ENCODE data around the gene ISCA2. TPM values are rescaled to one million over a fixed set of nuclear protein-coding genes. Genes with fewer than 3 reads are reported as not detected.
"Not testable (repeated sequence)": the region's sequence is repeated elsewhere in the genome, so short reads cannot be mapped to it uniquely, and the experiment has no call there.

ISCA2 gene, protein sequence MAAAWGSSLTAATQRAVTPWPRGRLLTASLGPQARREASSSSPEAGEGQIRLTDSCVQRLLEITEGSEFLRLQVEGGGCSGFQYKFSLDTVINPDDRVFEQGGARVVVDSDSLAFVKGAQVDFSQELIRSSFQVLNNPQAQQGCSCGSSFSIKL
- 10 to 100 TPM; 20.3 to 28.5 TPM for total RNA-seq

DNA sequence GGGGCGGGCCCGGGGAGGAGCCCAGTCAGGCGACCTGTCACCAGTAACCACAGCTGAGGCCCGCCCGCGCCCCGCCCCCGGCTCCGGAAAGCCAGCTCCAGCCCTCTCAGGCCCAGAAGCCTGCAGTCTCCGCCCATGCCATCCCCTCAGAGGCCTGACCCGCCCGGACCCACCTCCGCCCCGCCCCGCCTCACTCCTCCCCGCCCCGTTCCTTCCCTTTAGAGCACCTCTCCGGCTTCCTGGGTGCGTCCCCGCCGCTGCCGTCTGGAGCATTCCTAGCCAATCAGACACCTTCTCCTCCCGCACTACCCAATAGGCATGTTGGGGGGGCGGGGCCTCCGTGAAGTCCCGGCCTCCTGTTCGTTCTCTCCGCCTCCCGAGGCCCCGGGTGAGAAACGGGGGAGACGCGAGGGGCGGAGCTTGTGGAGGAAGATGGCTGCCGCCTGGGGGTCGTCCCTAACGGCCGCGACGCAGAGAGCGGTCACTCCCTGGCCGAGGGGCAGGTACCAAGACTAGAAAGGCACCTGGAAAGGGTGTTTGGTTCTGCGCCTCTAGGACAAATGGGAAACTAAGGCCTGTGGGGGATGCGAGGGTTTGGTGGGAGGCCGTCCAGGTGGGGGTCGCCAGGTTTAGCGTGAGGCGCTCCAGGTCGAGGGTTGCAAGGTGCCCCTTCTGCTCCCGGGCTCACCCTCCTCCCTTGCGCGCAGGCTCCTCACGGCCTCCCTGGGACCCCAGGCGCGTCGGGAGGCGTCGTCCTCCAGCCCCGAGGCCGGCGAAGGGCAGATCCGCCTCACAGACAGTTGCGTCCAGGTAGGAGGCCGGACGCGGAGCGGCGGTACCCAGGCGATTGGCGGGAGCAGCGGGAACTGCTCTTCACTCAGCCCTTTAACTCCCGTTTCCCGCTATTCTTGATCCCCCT is at the start of gene ISCA2:
Gene ISCA2, plus strand, starts transcription at position 423 of the 919 bp plus-strand sequence. Its CDS starts 10 bp downstream, at position 433.
- Mint-ChIP-seq H3K27me3 (no peaks in the 10 kb centered on the region), H3K9me3 (no peaks in the 10 kb centered on the region)
- ATAC-seq (replicated peaks) = peak; percentile 95

DNA sequence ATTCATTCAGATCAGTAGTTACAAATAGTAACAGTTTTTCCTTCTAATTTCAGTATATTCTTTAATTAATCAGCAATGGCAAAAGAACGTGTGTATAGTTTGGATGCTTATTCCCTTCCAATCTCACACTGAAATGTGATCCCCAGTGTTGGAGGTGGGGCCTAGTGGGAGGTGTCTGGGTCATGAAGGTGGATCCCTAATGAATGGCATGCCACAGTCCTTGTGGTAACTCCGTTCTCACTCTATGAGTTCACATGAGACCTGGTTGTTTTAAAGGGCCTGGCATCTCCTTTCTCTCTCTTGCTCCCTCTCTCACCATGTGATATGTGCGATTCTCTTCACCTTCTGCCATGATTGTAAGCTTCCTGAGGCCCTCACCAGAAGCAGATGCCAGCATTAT is 48.7 kb upstream of the ISCA2 start:
- Mint-ChIP-seq H3K4me1 (no peaks in the 10 kb centered on the region), H3K36me3 (ENCODE audit: low read depth) (no peaks in the 10 kb centered on the region), H3K9me3 (no peaks in the 10 kb centered on the region), H3K27me3 (peaks cover 6% of the 10 kb centered on the region), H3K27ac (no peak overlapping the region), H3K4me3 (no peak overlapping the region)
- ATAC-seq (replicated peaks) = no peak

More for the DNA sequence above, at the start of gene ISCA2:
- Mint-ChIP-seq H3K27ac (peak within 1 kb of the TSS; percentile 90), H3K36me3 (ENCODE audit: low read depth) (peaks cover 13% of the 10 kb centered on the region), H3K4me1 (peaks cover 9% of the 10 kb centered on the region), H3K4me3 (no peak within 1 kb of the TSS)

DNA sequence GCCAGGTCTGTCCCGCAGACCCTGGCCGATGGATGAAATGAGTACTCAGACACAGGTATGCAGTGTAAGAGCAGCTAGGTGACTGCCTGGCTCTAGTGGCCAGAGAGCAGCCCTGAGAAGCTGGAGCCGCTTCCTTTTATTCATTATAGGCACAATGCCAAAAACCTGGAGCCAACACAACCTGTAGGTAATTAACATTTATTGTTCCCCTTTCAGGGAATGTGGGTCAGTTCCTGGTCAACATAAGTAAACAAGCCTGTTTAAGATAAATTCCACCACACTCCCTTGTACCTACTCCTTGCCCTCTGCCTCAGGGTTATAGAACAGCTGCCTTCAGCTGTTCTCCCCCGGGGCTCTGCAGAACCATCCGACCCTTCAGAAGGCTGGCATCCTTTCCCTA is 39.2 kb upstream of the ISCA2 start:
- H3K4me3 Mint-ChIP-seq; H3K4me1 Mint-ChIP-seq; H3K36me3 Mint-ChIP-seq (ENCODE audit: low read depth); H3K9me3 Mint-ChIP-seq; H3K27me3 Mint-ChIP-seq; H3K27ac Mint-ChIP-seq; ATAC-seq (replicated peaks): not testable (repeated sequence)

DNA sequence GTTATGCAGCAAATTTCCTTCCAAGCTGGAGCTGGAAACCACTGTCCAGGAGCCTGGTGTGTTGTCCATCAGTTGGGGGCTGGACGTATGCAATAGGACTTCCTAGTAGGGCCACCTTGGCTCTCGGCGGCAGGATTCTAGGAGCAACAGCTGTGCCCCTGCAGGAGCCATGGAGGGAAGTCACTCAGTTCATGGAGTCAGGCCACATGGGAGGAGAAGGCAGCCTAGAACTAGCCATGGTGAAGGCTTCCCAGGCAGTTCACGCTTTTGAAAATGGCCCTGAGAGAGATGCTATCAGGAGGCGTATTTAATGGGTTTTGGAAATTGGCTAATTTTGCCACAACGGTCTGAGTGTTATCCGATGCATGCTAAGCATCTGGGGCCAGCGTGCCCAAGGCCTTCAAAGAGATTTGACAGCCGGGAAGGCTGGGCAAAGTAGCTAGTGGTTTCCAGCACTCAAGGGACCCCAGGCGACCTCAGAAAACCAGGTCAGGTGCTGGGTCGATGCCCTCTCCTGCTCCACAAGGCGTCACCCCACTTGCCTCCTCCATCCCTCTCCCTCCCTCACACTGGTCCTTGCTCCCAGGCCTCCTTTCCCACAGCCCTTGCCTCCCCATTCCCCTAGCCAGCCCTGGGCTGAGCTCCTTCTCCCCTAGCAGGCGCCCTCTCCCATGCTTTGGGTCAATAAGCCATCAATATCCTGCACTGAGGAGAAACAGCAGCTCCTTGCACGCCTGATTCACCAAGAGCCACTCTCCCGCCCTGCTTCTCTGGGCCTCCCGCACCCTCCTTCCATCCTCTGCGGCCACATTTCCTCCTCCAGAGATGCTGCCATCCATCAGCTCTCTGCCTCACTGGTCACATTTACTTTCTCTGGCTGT is 36.6 kb upstream of the ISCA2 start:
- Mint-ChIP-seq H3K27ac (no peak overlapping the region), H3K27me3 (peaks cover 12% of the 10 kb centered on the region), H3K36me3 (ENCODE audit: low read depth) (no peaks in the 10 kb centered on the region), H3K9me3 (no peaks in the 10 kb centered on the region), H3K4me3 (no peak overlapping the region), H3K4me1 (no peaks in the 10 kb centered on the region)
- ATAC-seq (replicated peaks) = no peak

DNA sequence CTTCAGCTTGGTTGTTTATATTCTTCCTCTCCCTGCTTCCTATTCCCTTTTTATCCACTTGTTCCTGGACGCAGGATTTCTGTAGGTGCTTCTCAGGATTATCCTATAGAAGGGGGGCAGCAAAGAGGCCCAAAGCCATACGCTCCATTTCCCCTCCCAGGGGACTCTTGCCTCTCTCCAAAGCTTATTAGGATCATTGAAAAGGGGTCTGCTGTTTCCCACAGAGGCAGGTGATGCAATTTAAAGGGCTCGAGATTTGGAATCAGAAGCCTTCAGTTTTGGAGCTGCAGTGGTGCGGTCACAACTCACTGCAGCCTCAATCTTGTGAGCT is 36.0 kb upstream of the ISCA2 start:
- Mint-ChIP-seq H3K27me3 (peaks cover 12% of the 10 kb centered on the region), H3K4me3 (no peak overlapping the region), H3K4me1 (no peaks in the 10 kb centered on the region), H3K36me3 (ENCODE audit: low read depth) (no peaks in the 10 kb centered on the region), H3K9me3 (no peaks in the 10 kb centered on the region), H3K27ac (no peak overlapping the region)
- no peak for ATAC-seq (replicated peaks)

DNA sequence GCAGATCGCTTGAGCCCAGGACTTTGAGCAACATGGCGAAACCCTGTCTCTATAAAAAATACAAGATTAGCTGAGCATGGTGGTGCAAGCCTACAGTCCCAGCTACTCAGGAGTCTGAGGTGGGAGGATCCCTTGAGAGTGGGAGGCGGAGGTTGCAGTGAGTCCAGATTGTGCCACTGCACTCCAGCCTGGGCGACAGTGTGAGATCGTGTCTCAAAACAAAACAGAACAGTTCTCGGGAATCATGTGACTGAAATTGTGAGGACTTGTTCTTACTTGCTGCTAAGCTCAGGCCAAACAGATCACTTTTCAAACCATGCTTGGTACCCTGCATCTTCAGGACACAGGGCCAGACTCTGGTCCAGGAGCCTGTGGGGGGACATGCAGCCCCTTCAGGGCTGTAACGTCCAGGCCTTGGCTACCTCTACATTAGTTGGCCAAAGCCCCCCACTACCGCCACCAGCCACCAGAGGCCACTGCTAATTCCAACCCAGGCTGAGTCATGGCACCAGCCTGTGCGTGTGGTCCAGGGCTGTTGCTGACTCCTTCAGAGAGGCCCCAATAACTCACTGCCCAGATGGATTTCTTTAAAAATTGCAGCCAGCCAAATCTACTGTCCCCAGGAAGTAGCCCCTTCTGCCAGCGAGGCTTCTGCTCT is 34.1 kb upstream of the ISCA2 start:
- H3K4me3 Mint-ChIP-seq = no peak overlapping the region
- H3K27ac Mint-ChIP-seq = peak overlapping the region; percentile 36
- no peaks in the 10 kb centered on the region for H3K4me1 Mint-ChIP-seq
- no peaks in the 10 kb centered on the region for H3K36me3 Mint-ChIP-seq (ENCODE audit: low read depth)
- no peaks in the 10 kb centered on the region for H3K9me3 Mint-ChIP-seq
- peak; percentile 70 for ATAC-seq (replicated peaks)
- peaks cover 12% of the 10 kb centered on the region for H3K27me3 Mint-ChIP-seq

DNA sequence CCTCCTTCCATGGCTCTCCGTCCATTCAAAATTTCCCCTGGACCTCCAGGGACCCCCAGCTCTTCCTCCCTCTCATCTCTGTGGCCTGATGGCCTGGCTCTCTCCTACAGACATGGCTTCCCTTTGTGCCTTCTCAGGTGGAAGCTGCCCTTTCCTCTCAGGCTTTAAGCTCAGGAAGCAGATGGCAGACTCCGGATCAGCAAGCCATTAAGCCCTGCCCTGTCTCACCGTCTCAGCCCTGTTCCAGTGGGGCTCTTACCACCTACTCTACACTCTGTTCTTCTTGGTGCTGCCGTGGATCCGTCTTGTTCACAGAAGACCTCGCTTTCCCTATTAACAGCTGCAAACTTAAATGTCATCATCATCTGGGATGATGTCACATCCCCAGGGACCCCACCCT is 33.6 kb upstream of the ISCA2 start:
- no peaks in the 10 kb centered on the region for H3K4me1 Mint-ChIP-seq

DNA sequence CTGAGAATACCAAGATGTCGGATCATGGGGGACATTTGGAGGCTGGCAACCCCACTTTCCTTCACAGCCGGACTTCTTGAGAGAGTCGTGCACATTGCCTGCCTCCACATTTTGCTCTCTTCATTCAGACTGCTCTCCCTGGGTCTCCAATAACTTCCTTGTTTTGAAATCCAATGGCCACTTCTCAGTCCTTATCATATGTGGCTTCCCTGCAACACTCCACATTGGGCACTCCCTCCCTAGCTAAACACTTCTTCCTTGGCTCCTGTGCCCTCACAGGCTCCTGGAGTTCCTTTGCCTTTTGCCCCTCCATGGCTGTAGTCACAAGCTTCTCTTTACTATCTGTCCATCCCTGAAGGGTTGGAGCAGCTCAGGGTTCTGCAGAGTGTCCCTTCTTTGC is 30.6 kb upstream of the ISCA2 start:
- Mint-ChIP-seq H3K9me3 (no peaks in the 10 kb centered on the region), H3K4me3 (no peak overlapping the region), H3K36me3 (ENCODE audit: low read depth) (no peaks in the 10 kb centered on the region), H3K27me3 (peaks cover 12% of the 10 kb centered on the region), H3K4me1 (no peaks in the 10 kb centered on the region), H3K27ac (no peak overlapping the region)
- no peak for ATAC-seq (replicated peaks)

More for the DNA sequence above, 33.6 kb upstream of the ISCA2 start:
- no peaks in the 10 kb centered on the region for H3K9me3 Mint-ChIP-seq
- no peaks in the 10 kb centered on the region for H3K36me3 Mint-ChIP-seq (ENCODE audit: low read depth)
- H3K27ac Mint-ChIP-seq = peak overlapping the region; percentile 36
- H3K27me3 Mint-ChIP-seq = peaks cover 12% of the 10 kb centered on the region
- no peak overlapping the region for H3K4me3 Mint-ChIP-seq
- no peak for ATAC-seq (replicated peaks)

DNA sequence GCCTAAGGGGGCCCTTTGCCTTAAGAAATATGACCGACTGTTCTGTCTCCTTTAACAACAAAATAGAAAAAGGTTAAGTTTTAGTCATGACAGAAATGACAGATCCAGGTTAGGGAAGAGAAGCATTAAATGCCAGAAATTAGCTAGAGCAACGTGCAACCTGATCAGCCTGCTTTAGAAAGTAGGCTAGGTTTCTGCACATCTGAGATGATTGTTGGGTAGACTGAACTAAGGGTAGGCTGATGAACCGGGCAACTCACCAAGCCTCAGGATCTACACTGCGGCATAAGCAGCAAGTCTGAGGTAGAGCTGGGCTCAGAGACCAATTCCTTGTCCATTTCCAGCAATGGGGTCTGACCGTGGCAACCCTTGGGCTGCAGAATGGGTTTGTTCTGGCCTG is 29.9 kb upstream of the ISCA2 start:
- Mint-ChIP-seq H3K27ac (no peak overlapping the region), H3K36me3 (ENCODE audit: low read depth) (no peaks in the 10 kb centered on the region), H3K4me1 (no peaks in the 10 kb centered on the region), H3K4me3 (no peak overlapping the region), H3K27me3 (peaks cover 12% of the 10 kb centered on the region), H3K9me3 (no peaks in the 10 kb centered on the region)
- ATAC-seq (replicated peaks) = no peak

DNA sequence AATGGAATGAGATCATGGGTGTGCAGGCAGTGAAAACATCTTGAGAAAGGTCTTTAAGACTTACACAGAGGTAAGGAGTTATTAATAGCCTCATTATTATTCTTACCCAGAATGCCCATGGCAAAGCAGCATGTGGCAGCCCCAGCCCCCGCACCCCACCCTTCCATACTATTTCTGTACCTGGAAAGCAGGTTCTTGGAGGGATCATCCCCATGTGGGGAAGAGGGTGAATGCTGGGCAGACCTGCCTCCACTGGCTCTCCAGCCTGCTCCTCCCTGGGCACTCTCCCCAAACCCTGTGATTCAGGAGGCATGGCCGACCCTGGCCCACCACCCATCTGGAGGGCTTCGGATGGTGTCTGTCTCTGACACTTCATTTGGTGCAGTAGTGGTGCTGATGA is 28.8 kb upstream of the ISCA2 start:
- Mint-ChIP-seq H3K27ac (no peak overlapping the region), H3K9me3 (no peaks in the 10 kb centered on the region), H3K4me3 (no peak overlapping the region), H3K27me3 (peaks cover 11% of the 10 kb centered on the region), H3K4me1 (no peaks in the 10 kb centered on the region), H3K36me3 (ENCODE audit: low read depth) (no peaks in the 10 kb centered on the region)
- no peak for ATAC-seq (replicated peaks)

DNA sequence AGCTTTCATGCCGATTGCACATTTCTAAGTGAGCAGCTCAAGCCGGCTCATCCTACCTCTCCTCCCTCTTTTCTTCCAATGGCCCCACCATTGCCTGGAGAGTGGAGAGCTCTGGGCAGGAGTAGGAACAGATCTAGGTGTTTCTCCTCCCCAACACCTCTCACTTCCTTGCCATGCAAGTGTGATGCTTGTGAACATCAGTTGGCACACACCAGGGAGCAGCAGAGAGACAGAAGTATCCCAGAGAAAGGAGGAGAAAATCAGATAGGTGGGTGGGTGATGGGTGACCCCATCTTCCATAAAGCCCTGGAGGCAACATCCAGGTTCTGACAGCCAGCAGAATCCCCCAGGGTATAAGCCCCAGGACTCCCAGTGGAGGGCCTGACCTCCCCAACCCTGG is 28.2 kb upstream of the ISCA2 start:
- Mint-ChIP-seq H3K9me3 (no peaks in the 10 kb centered on the region), H3K4me1 (no peaks in the 10 kb centered on the region), H3K27ac (no peak overlapping the region), H3K27me3 (peaks cover 8% of the 10 kb centered on the region), H3K4me3 (no peak overlapping the region), H3K36me3 (ENCODE audit: low read depth) (no peaks in the 10 kb centered on the region)
- no peak for ATAC-seq (replicated peaks)

DNA sequence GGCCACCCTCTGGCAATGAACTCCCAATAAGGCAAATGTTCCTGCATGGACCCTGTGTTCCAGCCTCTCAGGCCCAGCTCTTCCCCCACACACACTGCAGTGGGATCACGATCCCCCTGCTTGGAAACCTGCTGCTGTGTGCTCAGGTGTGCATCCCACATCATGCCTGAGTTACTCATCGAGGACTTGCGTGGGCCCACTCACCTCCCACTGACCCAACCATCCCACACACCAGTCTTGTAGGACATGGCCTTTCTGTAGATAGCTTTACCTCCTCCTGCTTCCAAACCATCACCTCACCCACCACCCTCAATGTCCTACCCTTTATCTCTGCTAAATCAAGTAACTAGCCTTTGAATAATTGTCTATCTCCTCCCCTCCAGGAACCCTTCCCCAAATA is 25.1 kb upstream of the ISCA2 start:
- ATAC-seq (replicated peaks) = no peak
- Mint-ChIP-seq H3K27me3 (no peaks in the 10 kb centered on the region), H3K36me3 (ENCODE audit: low read depth) (no peaks in the 10 kb centered on the region), H3K4me3 (no peak overlapping the region), H3K27ac (peak overlapping the region; percentile 39), H3K4me1 (no peaks in the 10 kb centered on the region), H3K9me3 (no peaks in the 10 kb centered on the region)

DNA sequence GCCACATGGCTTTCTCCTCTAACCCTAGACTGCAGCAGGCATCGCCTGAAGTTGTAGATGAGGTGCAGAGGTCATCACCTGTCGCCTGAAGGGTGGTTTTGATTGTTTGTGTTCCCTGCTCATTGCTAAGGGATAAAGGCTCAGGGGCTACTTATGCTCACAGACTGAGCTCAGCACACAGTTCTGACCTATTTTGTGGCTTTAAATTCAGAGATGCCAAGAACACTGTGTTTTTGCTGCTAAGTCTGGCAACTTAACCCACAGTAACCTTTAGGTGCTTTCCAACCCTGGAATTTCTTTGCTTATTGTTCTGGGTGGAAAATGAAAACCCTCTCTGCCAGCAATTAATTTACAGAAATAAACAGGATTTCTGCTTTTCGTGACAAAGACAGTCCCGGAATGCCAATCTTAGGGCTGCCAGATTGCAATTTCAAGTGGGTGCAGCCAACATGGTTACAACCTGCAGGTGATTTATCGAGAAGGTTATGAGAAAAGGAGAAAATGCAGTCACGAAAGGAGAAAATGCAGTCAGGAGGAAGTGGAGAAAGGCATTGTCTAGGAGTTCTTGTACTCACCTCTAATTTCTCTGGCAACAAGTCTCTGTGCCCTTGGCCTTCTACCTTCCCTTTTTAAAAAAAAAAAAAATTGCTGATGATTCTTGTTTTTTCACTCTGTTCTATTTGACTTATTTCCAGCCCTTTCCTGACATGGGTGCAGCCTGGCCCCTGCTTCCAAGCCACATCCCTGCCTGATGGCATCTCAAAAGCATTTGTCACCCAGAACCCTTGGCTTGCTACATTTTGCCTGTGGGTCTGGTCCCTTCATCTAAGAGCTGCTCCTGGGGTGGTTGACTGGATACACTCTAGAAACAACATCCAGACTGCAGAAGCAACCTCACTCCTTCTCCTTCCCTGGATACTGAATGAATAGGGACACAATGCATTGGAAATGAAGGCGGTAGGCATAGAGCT is 23.7 kb upstream of the ISCA2 start:
- no peak overlapping the region for H3K27ac Mint-ChIP-seq
- no peaks in the 10 kb centered on the region for H3K36me3 Mint-ChIP-seq (ENCODE audit: low read depth)
- no peaks in the 10 kb centered on the region for H3K9me3 Mint-ChIP-seq
- H3K4me1 Mint-ChIP-seq = no peaks in the 10 kb centered on the region
- no peaks in the 10 kb centered on the region for H3K27me3 Mint-ChIP-seq
- no peak for ATAC-seq (replicated peaks)
- H3K4me3 Mint-ChIP-seq = no peak overlapping the region

Data from activated T-helper 17 cell treated with anti-CD3 and anti-CD28 coated beads, Interleukin-2, amount 50 U/mL, for 72 hours (primary cell).